GM18505 (cell line): ENCODE data around the gene FLAD1.

Experiments
- ATAC-seq: cut with Tn5 transposase; IDR thresholded peaks from one replicate; pipeline ENCODE4 v1.9.1; 2021; ENCODE audit not compliant: unreplicated experiment
- POLR2A ChIP-seq: IDR thresholded peaks from 4 replicates; pipeline ENCODE4 v1.6.1; 2011; ENCODE audit warnings: borderline replicate concordance; ENCODE audit not compliant: insufficient read depth, insufficient read length; ENCODE audit errors: extremely low read depth

FLAD1 gene

GRCh38 chr1:154957091-154957657 lies 26.0 kb upstream of the FLAD1 start:
- ATAC-seq: no peak
- TF ChIP-seq POLR2A: no peak

DNA sequence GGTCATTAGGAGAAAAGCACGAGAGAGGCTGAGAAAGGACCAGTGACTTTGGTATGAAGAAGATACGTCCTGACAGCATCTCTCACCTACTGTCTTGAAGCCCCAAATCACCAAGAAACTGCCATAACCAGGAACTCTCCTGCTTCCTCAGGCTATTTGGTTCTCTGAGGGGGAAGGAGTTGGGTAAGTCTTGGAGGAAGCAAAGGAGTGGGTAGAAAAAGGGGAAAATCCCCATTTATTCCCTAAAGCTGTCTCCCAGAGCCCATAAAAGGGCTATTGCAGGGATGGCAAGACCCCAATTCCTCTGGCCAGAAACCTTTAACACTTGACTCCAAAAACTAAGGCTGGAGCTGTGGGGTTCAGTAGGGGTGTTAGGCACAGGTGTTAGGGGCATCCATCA lies 25.1 kb upstream of the FLAD1 start:
- no peak for TF ChIP-seq POLR2A
- no peak for ATAC-seq

DNA sequence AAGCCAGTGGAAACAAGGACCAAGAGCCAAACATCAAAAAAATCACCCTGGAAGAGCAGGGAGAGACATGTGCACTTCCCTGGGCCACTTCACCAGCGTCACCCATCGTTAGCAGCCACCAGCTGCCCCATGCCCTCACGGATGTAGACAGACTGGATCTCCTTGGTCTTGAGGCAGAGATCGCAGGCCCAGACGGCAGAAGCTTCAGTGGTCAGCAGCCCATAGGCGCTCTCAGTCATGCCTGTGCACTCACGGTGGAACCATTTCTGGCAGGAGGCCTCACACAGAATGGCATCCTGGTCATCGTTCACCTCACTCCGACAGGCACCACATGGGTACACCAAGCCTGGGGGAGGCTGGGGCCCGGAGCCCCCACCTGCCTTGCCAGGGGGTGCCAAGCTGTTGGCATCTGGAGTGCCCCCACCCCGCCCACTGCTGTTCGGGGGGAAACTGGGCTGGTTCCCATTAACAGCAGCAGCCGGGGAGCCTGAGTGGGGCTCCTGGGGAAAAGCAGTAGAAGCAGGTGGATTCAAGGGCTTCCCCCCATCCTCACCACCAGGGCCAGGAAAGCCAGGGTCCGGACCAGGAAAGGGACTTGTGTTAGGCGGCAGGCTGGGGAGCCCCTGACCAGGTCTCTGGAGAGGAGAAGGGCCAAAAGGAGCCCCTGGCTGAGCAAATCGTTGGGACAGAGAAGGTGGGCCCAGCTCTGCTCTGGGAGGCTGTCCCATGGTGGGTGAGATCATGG lies 24.3 kb upstream of the FLAD1 start:
- ATAC-seq: no peak
- TF ChIP-seq POLR2A: no peak

DNA sequence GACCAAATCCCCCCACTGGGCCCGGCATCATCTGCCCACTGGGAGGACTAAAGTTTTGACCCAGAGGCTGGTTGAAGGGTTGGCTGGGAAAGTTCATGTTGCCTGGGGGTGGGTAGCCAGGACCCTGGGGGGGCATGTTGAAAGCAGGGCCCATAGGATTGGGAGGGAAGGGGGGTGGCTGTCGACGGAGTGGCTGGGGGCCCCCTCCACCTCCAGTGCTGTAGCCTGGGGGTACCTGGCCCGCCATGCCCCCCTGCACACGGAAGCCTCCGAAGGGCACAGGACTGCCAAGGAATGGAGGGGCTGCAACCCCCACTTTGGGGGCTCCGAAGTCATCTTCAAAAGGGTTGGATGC lies 23.7 kb upstream of the FLAD1 start:
- no peak for ATAC-seq
- TF ChIP-seq POLR2A: no peak

DNA sequence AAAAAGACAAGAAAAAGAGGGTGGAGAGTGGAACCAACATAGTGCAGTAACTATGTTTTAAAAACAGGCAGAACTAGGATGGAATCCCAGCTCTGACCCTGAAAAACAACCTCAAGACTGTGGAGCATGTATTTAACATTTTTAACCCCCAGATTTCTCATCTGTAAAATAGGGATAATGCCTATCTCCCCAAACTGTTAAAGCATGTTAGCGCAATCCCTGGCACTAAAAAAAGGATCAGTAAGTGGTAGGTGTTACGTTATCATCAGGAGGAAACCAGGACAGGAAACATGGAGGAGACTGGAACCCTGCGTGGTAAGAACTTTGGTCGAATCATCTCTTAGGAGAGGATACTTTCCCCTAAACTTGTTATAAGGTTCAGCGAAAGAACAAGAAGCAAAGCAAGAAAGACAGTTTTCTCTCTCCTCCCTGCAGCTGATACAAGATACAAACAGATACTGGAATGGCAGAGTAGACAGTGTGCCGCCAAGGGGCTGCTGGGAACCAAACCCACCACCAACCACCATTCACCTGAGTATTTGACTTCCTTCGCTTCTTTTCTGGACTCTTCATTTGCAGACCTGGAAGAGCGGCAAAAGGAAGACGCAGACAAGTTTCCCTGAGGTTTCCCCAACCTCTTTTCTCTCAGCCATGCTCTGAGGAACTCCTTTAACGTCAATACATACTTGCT lies 22.6 kb upstream of the FLAD1 start:
- no peak for ATAC-seq
- no peak for TF ChIP-seq POLR2A

DNA sequence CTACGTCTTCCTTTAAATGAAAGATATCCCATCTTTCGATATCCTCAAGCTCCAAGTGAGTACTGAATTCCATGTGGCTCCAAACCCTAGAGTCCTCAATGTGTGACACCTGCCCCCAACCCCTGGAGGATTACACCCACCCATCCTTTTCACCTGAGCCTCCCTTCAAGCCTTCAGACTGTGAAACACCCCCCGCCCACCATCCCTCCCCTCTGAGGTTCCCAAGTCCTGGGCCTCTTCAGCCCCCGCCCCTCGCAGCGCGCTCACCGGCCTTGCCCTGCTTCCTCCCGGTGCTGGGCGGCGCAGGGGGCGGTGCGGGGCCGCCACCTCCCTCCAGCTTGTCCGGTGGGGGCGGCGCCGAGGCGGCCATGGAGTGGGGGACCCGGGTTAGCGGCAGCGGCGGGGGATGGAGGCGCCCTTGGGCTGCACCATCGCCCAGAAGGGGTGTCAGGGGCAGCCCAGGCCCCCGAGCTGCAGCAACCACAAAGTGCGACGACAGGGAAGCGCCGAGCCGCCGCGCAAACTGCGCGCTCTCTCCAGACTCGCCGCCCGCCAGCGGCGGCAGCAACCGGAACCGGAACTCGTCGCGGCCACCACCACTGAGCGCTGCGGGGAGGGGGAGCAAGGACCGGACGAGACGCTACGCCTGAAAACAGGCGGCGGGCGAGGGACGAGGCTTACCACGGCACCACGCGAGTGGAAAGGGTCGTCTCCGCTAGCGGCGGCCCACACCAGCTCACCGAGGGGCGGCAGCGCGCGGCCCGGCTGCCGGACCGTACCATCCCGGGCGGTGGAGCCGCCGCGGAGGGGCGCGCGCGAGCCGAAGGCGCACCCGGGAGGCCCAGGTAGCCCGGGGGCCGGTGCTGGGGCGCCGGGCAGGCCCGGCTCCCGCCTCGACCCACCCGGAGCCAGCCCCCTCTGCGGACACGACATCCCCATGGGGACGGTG lies 21.7 kb upstream of the FLAD1 start, which contains the start of gene PYGO2:
PYGO2 (minus strand) TSS at position 576 of the 949 bp plus-strand sequence; CDS start at position 370, 206 bp downstream.
- ATAC-seq: peak; percentile 72

DNA sequence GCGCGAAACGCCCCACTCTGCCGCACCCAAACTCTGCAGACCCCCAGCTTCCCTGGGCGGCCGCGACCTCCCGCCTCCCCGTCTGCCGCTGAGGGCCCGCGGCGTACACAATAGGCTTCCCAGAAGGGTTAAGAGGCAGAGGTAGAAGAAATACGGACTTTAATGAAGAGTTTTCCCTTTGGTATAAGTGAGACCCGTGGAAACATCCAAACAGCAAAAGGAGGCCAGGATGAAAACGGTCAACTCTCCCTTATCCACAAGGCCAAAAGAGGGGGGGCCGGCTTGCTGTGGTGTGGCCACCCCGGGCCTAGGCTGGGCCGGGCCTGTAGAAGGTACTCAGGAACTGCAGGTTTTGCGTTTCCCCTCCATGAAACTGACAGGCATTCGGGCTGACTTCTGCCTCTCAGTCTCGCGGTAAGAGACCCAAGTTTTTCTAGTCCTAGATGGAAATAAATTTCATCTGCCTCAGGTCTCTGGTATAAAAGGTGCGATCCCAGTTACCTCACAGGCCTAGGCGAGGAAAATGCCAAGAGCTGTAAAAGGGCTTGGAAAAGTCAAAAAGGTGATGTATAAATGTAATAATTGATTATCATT lies 20.9 kb upstream of the FLAD1 start:
- no peak for TF ChIP-seq POLR2A
- peak; percentile 13 for ATAC-seq

More for the DNA sequence above, 21.7 kb upstream of the FLAD1 start, which contains the start of gene PYGO2:
- peak; percentile 92 for TF ChIP-seq POLR2A

DNA sequence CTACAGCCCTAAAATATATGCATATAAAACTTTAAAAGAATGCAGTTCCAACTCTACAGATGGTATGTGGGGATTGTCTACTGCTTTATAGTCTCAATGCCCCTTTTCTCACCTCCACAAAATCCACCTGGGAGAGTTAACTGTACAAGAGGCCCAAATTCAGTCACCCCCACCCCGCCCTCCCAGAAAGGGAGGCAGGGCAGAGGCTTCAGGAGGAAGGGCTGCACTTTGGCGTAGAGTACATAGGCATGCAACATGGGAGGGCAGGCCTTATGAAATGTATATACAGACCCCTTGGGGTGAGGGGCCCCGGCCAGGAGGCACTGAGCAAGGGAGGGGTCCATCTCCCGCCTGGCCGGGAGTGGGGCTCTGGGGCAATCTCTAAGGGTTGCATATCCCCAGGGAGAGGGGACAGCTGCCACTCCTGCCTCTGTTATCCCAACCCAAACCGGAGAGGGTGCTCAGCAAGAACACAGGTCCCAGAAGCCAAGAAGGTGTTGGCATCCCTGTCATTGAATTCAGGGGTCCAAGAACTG lies 20.3 kb upstream of the FLAD1 start:
- TF ChIP-seq POLR2A: no peak
- no peak for ATAC-seq

DNA sequence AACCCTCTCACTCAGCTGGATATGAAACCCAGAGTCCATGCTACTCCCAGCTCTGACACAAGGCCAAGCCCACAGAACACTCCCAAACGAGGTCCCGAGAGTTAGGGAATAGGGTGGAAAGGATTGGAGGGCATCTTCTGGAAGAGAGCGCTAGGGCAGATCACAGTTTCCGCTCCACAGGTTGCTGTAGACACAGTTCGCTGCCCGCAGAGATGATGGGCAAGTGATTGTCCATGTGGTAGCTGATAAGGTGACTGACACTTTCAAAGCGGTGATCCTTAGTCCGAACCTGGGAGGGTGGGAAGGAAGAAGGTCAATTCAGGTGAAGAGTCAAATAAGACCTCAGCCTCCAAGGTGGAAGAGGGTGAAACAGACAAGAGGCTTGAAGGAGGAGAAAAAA lies 19.5 kb upstream of the FLAD1 start:
- ATAC-seq: no peak

DNA sequence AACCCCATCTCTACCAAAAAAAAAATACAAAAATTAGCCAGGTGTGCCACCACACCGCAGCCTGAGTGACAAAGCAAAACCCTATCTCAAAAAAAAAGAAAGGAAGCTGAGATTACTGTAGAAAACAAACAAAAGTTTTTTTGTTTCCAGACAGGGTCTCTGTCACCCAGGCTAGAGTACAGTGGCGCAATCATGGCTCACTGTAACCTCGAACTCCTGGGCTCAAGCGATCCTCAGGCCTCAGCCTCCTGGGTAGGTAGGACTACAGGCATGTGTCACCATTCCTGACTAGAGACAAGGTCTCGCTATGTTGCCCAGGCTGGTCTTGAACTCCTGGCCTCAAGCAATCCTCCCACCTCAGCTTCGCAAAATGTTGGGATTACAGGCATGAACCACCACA lies 18.8 kb upstream of the FLAD1 start:
- TF ChIP-seq POLR2A: no peak
- no peak for ATAC-seq

More for the DNA sequence above, 19.5 kb upstream of the FLAD1 start:
- no peak for TF ChIP-seq POLR2A

GRCh38 chr1:154966111-154966510 lies 17.0 kb upstream of the FLAD1 start:
- no peak for ATAC-seq
- no peak for TF ChIP-seq POLR2A

DNA sequence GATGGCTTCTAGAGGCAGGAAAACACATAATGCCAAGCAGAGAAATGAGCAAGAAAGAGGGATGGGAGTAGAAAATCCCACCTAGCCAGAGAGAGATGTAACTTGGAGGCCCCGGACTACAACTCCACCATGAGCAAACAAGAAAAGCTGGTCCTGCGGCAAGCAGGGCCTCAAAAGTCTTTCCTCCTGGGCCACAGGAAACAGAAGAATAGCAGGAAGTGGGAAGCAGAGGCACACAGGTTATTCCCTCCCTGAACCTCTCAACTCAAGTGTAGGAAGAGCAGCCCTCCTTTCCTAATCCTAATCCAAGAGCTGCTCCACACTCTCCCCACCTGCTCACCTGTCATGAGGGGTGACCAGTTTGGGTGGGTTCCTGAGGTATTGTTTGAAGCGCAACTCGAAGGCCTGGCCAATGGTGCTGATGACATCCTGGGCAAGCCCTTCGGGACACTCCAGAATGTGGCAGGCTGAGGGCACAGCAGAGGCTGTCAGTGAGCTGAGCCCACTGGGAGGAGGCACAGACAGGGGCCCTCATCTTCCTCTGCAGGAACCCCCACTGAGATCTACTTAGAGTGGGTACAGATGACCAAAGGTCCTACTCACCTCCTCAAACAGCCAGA lies 15.7 kb upstream of the FLAD1 start:
- ATAC-seq: no peak
- TF ChIP-seq POLR2A: no peak
